HG03039 (cell line): ENCODE measurements around the gene DIP2C.
"Not testable (repeated sequence)": the region's sequence is repeated elsewhere in the genome, so short reads cannot be mapped to it uniquely, and the experiment has no call there.

Experiments used
- ATAC-seq: cut with Tn5 transposase; IDR thresholded peaks from one replicate; pipeline ENCODE4 v1.9.1; 2021; ENCODE audit warnings: mild to moderate bottlenecking, moderate library complexity; ENCODE audit not compliant: unreplicated experiment

DIP2C gene

GRCh38 chr10:404991-405390 is 284.5 kb downstream of the DIP2C start:
- no peak for ATAC-seq

- ATAC-seq = no peak
Measured at GRCh38 chr10:404346-404745, 285.1 kb downstream of the DIP2C start.

GRCh38 chr10:398954-399353 is 290.5 kb downstream of the DIP2C start:
- ATAC-seq = no peak

GRCh38 chr10:397321-398068 is 292.0 kb downstream of the DIP2C start:
- no peak for ATAC-seq

GRCh38 chr10:396535-397220 is 292.8 kb downstream of the DIP2C start:
- ATAC-seq = no peak

- no peak for ATAC-seq
Measured at GRCh38 chr10:396107-396506, 293.4 kb downstream of the DIP2C start.

- ATAC-seq = no peak
Measured at GRCh38 chr10:395665-396064, 293.8 kb downstream of the DIP2C start.

GRCh38 chr10:394439-395101 is 294.9 kb downstream of the DIP2C start:
- ATAC-seq = not testable (repeated sequence)

GRCh38 chr10:393787-394438 is 295.6 kb downstream of the DIP2C start:
- ATAC-seq = no peak

- no peak for ATAC-seq
Measured at GRCh38 chr10:393106-393745, 296.2 kb downstream of the DIP2C start.

GRCh38 chr10:392705-393037 is 296.8 kb downstream of the DIP2C start:
- no peak for ATAC-seq

- ATAC-seq = no peak
Measured at GRCh38 chr10:391847-392704, 297.4 kb downstream of the DIP2C start.

GRCh38 chr10:391305-391704 is 298.2 kb downstream of the DIP2C start:
- no peak for ATAC-seq

GRCh38 chr10:390449-391100 is 298.9 kb downstream of the DIP2C start:
- ATAC-seq = no peak

GRCh38 chr10:389836-390448 is 299.5 kb downstream of the DIP2C start:
- no peak for ATAC-seq

GRCh38 chr10:389261-389790 is 300.1 kb downstream of the DIP2C start:
- no peak for ATAC-seq

- no peak for ATAC-seq
Measured at GRCh38 chr10:388661-389045, 300.8 kb downstream of the DIP2C start.

GRCh38 chr10:387909-388660 is 301.4 kb downstream of the DIP2C start:
- ATAC-seq = no peak

- ATAC-seq = no peak
Measured at GRCh38 chr10:387593-387891, 301.9 kb downstream of the DIP2C start.
